SK-N-SH treated with all-trans-retinoic acid at 6 μM for 48 hours (cell line): ENCODE measurements around the gene C9orf85.

ENCODE experiments used
- ATAC-seq: fragments of 200-7000 bp; cut with Tn5 transposase; 3 replicates; pipeline ENCODE4 v1.9.1; 2020; ENCODE audit warnings: mild to moderate bottlenecking, moderate library complexity
- ARNTL ChIP-seq: fragments of 450-650 bp; formaldehyde crosslinking; IDR thresholded peaks from 2 replicates; pipeline ENCODE4 v1.5.0; 2020; ENCODE audit warnings: low read depth, mild to moderate bottlenecking, moderate library complexity, borderline replicate concordance
- BACH2 ChIP-seq: fragments of 250-450 bp; sonication (Bioruptor Pico); IDR thresholded peaks from 2 replicates; pipeline ENCODE4 v1.9.0; 2021; ENCODE audit warnings: mild to moderate bottlenecking, borderline replicate concordance
- CSDC2 ChIP-seq: fragments of 250-450 bp; sonication (Bioruptor Pico); IDR thresholded peaks from 2 replicates; pipeline ENCODE4 v1.5.0; 2020; ENCODE audit warnings: mild to moderate bottlenecking, moderate library complexity
- ESRRG ChIP-seq: fragments of 250-450 bp; sonication (Bioruptor Pico); IDR thresholded peaks from 2 replicates; pipeline ENCODE4 v1.6.1; 2021; ENCODE audit warnings: mild to moderate bottlenecking
- GLIS3 ChIP-seq: fragments of 250-450 bp; sonication (Bioruptor Pico); IDR thresholded peaks from 2 replicates; pipeline ENCODE4 v1.5.0; 2020; ENCODE audit warnings: mild to moderate bottlenecking, moderate library complexity
- ISL1 ChIP-seq: fragments of 250-450 bp; sonication (Bioruptor Pico); IDR thresholded peaks from 2 replicates; pipeline ENCODE4 v2.1.2; 2022; ENCODE audit warnings: mild to moderate bottlenecking, moderate library complexity
- OSR1 ChIP-seq: fragments of 250-450 bp; sonication (Bioruptor Pico); IDR thresholded peaks from 2 replicates; pipeline ENCODE4 v1.8.0; 2022; ENCODE audit warnings: moderate library complexity, mild to moderate bottlenecking, inconsistent platforms
- PPARA ChIP-seq: fragments of 250-450 bp; sonication (Bioruptor Pico); IDR thresholded peaks from 2 replicates; pipeline ENCODE4 v1.5.0; 2020; ENCODE audit warnings: mild to moderate bottlenecking, borderline replicate concordance
- RARB ChIP-seq: fragments of 250-450 bp; sonication (Bioruptor Pico); IDR thresholded peaks from 2 replicates; pipeline ENCODE4 v1.8.0; 2021; ENCODE audit warnings: mild to moderate bottlenecking, moderate library complexity
- SNAI2 ChIP-seq: fragments of 250-450 bp; sonication (Bioruptor Pico); IDR thresholded peaks from 2 replicates; pipeline ENCODE4 v1.5.0; 2020; ENCODE audit warnings: mild to moderate bottlenecking, moderate library complexity
- TCF4 ChIP-seq: fragments of 250-450 bp; sonication (Bioruptor Pico); IDR thresholded peaks from 2 replicates; pipeline ENCODE4 v1.8.0; 2021; ENCODE audit warnings: mild to moderate bottlenecking, moderate library complexity, borderline replicate concordance
- TOX ChIP-seq: fragments of 250-450 bp; sonication (Bioruptor Pico); IDR thresholded peaks from 2 replicates; pipeline ENCODE4 v1.8.0; 2021; ENCODE audit warnings: mild to moderate bottlenecking, moderate library complexity, borderline replicate concordance
- ZC3H10 ChIP-seq: fragments of 250-450 bp; sonication (Bioruptor Pico); IDR thresholded peaks from 2 replicates; pipeline ENCODE4 v1.5.1; 2021; ENCODE audit warnings: mild to moderate bottlenecking, moderate library complexity
- ZFP3 ChIP-seq: fragments of 250-450 bp; sonication (Bioruptor Pico); IDR thresholded peaks from 2 replicates; pipeline ENCODE4 v1.5.0; 2020; ENCODE audit warnings: mild to moderate bottlenecking, moderate library complexity
- ZFP30 ChIP-seq: fragments of 450-650 bp; formaldehyde crosslinking; IDR thresholded peaks from 2 replicates; pipeline ENCODE4 v1.5.0; 2022; ENCODE audit warnings: mild to moderate bottlenecking, moderate library complexity
- ZNF565 ChIP-seq: fragments of 450-650 bp; formaldehyde crosslinking; conservative IDR thresholded peaks from 2 replicates; pipeline ENCODE4 v1.5.0; 2020; ENCODE audit warnings: low read depth, mild to moderate bottlenecking, moderate library complexity
- ZNF70 ChIP-seq: fragments of 450-650 bp; formaldehyde crosslinking; IDR thresholded peaks from 2 replicates; pipeline ENCODE4 v1.5.0; 2020; ENCODE audit warnings: mild to moderate bottlenecking, moderate library complexity
- ZNF8 ChIP-seq: fragments of 450-650 bp; formaldehyde crosslinking; IDR thresholded peaks from 2 replicates; pipeline ENCODE4 v1.5.0; 2020; ENCODE audit warnings: mild to moderate bottlenecking, moderate library complexity
- TF ChIP-seq, protein P1 (sequence below): fragments of 250-450 bp; sonication (Bioruptor Pico); IDR thresholded peaks from 2 replicates; pipeline ENCODE4 v1.5.0; 2020; ENCODE audit warnings: mild to moderate bottlenecking, moderate library complexity
- TF ChIP-seq, protein P2 (sequence below): fragments of 250-450 bp; sonication (Bioruptor Pico); IDR thresholded peaks from 2 replicates; pipeline ENCODE4 v1.5.1; 2020; ENCODE audit warnings: low read depth, mild to moderate bottlenecking, moderate library complexity
- TF ChIP-seq, protein P3 (sequence below): fragments of 250-450 bp; sonication (Bioruptor Pico); IDR thresholded peaks from 2 replicates; pipeline ENCODE4 v1.8.0; 2020; ENCODE audit warnings: mild to moderate bottlenecking, moderate library complexity, borderline replicate concordance
- TF ChIP-seq, protein P4 (sequence below): fragments of 250-450 bp; sonication (Bioruptor Pico); IDR thresholded peaks from 2 replicates; pipeline ENCODE4 v1.5.1; 2021; ENCODE audit warnings: mild to moderate bottlenecking, moderate library complexity
- TF ChIP-seq, protein P5 (sequence below): fragments of 250-450 bp; sonication (Bioruptor Pico); IDR thresholded peaks from 2 replicates; pipeline ENCODE4 v1.8.0; 2021; ENCODE audit warnings: low read depth, mild to moderate bottlenecking, moderate library complexity, borderline replicate concordance

The C9orf85 gene

DNA sequence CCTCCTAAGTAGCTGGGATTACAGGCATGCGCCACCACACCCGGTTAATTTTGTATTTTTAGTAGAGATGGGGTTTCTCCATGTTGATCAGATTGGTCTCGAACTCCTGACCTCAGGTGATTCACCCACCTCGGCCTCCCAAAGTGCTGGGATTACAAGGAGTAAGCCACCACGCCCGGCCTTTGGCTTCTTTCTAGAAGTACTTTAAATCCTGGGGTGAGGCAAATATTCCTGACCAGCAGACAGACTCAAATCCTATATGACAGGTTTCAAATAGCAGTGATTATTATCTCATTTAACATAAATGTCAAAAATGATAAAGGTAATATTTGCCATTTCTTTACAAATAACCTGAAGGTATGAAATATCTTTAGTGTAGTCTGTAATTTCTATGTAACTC lies 36.1 kb upstream of the C9orf85 start:
- no peak for TF ChIP-seq ZNF8
- no peak for TF ChIP-seq ZC3H10 (CRISPR knock-in tag)
- no peak for TF ChIP-seq ESRRG (CRISPR knock-in tag)
- TF ChIP-seq, protein P1, sequence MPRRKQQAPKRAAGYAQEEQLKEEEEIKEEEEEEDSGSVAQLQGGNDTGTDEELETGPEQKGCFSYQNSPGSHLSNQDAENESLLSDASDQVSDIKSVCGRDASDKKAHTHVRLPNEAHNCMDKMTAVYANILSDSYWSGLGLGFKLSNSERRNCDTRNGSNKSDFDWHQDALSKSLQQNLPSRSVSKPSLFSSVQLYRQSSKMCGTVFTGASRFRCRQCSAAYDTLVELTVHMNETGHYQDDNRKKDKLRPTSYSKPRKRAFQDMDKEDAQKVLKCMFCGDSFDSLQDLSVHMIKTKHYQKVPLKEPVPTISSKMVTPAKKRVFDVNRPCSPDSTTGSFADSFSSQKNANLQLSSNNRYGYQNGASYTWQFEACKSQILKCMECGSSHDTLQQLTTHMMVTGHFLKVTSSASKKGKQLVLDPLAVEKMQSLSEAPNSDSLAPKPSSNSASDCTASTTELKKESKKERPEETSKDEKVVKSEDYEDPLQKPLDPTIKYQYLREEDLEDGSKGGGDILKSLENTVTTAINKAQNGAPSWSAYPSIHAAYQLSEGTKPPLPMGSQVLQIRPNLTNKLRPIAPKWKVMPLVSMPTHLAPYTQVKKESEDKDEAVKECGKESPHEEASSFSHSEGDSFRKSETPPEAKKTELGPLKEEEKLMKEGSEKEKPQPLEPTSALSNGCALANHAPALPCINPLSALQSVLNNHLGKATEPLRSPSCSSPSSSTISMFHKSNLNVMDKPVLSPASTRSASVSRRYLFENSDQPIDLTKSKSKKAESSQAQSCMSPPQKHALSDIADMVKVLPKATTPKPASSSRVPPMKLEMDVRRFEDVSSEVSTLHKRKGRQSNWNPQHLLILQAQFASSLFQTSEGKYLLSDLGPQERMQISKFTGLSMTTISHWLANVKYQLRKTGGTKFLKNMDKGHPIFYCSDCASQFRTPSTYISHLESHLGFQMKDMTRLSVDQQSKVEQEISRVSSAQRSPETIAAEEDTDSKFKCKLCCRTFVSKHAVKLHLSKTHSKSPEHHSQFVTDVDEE (CRISPR knock-in tag) = no peak
- TF ChIP-seq ZFP3 (CRISPR knock-in tag) = no peak
- TF ChIP-seq BACH2 = no peak
- TF ChIP-seq, protein P2, sequence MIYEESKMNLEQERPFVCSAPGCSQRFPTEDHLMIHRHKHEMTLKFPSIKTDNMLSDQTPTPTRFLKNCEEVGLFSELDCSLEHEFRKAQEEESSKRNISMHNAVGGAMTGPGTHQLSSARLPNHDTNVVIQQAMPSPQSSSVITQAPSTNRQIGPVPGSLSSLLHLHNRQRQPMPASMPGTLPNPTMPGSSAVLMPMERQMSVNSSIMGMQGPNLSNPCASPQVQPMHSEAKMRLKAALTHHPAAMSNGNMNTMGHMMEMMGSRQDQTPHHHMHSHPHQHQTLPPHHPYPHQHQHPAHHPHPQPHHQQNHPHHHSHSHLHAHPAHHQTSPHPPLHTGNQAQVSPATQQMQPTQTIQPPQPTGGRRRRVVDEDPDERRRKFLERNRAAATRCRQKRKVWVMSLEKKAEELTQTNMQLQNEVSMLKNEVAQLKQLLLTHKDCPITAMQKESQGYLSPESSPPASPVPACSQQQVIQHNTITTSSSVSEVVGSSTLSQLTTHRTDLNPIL (CRISPR knock-in tag) = no peak
- no peak for TF ChIP-seq ZNF70
- TF ChIP-seq ARNTL (CRISPR knock-in tag) = no peak
- no peak for TF ChIP-seq ZNF565 (CRISPR knock-in tag)
- no peak for TF ChIP-seq CSDC2 (CRISPR knock-in tag)
- TF ChIP-seq RARB = no peak
- TF ChIP-seq TCF4 (CRISPR knock-in tag) = no peak
- TF ChIP-seq SNAI2 (CRISPR knock-in tag) = no peak
- no peak for TF ChIP-seq TOX (CRISPR knock-in tag)
- no peak for TF ChIP-seq OSR1 (CRISPR knock-in tag)
- TF ChIP-seq, protein P3, sequence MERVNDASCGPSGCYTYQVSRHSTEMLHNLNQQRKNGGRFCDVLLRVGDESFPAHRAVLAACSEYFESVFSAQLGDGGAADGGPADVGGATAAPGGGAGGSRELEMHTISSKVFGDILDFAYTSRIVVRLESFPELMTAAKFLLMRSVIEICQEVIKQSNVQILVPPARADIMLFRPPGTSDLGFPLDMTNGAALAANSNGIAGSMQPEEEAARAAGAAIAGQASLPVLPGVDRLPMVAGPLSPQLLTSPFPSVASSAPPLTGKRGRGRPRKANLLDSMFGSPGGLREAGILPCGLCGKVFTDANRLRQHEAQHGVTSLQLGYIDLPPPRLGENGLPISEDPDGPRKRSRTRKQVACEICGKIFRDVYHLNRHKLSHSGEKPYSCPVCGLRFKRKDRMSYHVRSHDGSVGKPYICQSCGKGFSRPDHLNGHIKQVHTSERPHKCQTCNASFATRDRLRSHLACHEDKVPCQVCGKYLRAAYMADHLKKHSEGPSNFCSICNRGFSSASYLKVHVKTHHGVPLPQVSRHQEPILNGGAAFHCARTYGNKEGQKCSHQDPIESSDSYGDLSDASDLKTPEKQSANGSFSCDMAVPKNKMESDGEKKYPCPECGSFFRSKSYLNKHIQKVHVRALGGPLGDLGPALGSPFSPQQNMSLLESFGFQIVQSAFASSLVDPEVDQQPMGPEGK (CRISPR knock-in tag) = no peak
- TF ChIP-seq, protein P4, sequence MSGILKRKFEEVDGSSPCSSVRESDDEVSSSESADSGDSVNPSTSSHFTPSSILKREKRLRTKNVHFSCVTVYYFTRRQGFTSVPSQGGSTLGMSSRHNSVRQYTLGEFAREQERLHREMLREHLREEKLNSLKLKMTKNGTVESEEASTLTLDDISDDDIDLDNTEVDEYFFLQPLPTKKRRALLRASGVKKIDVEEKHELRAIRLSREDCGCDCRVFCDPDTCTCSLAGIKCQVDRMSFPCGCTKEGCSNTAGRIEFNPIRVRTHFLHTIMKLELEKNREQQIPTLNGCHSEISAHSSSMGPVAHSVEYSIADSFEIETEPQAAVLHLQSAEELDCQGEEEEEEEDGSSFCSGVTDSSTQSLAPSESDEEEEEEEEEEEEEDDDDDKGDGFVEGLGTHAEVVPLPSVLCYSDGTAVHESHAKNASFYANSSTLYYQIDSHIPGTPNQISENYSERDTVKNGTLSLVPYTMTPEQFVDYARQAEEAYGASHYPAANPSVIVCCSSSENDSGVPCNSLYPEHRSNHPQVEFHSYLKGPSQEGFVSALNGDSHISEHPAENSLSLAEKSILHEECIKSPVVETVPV (CRISPR knock-in tag) = no peak
- TF ChIP-seq, protein P5, sequence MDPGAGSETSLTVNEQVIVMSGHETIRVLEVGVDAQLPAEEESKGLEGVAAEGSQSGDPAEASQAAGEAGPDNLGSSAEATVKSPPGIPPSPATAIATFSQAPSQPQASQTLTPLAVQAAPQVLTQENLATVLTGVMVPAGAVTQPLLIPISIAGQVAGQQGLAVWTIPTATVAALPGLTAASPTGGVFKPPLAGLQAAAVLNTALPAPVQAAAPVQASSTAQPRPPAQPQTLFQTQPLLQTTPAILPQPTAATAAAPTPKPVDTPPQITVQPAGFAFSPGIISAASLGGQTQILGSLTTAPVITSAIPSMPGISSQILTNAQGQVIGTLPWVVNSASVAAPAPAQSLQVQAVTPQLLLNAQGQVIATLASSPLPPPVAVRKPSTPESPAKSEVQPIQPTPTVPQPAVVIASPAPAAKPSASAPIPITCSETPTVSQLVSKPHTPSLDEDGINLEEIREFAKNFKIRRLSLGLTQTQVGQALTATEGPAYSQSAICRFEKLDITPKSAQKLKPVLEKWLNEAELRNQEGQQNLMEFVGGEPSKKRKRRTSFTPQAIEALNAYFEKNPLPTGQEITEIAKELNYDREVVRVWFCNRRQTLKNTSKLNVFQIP (CRISPR knock-in tag) = no peak
- no peak for TF ChIP-seq ISL1 (CRISPR knock-in tag)
- ATAC-seq = no peak

DNA sequence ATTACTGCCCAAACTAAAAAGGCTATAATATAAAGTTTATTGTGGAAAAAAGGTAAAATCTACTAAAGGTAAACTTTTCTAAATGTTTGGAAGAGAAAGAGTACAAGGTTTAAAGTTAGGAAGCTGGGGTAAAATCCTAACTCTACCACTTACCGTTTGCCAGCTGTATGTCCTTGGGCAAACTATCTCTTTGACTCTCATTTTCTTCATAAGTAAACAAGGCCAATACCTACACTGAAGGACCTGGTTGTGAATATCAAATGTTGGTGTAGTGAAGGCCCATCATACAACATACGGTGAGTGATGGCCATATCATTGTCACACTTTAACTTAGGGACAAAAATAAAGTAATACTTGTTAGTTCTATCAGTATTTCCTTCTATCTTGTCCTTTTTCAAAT lies 35.3 kb upstream of the C9orf85 start:
- TF ChIP-seq ZC3H10 (CRISPR knock-in tag) (no peak), ARNTL (CRISPR knock-in tag) (no peak), ZFP30 (CRISPR knock-in tag) (no peak), OSR1 (CRISPR knock-in tag) (no peak), PPARA (CRISPR knock-in tag) (no peak), GLIS3 (CRISPR knock-in tag) (no peak), TCF4 (CRISPR knock-in tag) (no peak), BACH2 (no peak), ISL1 (CRISPR knock-in tag) (no peak)
- TF ChIP-seq, protein P4 (CRISPR knock-in tag) = no peak
- no peak for ATAC-seq
